ENCODE measurements around the gene SRPK1. TPM values are rescaled to one million over a fixed set of nuclear protein-coding genes. Genes with fewer than 3 reads are reported as not detected.
A peak's percentile ranks its signal among the peaks of the same experiment; 100 is the strongest.

Gene SRPK1
- total and polyA plus RNA-seq, 2 of the 13 experiments (the other 11 are each of a cell fraction or from before 2014, with no cell fraction given), result 56.4 to 142 TPM

GRCh38 chr6:35804996-35805736, 115.7 kb downstream of the SRPK1 start, which contains the start of gene LHFPL5 (continued):
- peak; percentile 98 for TF ChIP-seq ZFP82 (CRISPR knock-in tag; IDR thresholded peaks at IDR 0.05; ENCODE audit: borderline replicate concordance)
- peak; percentile 92 for TF ChIP-seq ZNF33A (CRISPR knock-in tag; IDR thresholded peaks at IDR 0.05; ENCODE audit: borderline replicate concordance)
- TF ChIP-seq AFF4 (CRISPR knock-in tag; IDR thresholded peaks at IDR 0.05), result 0 out of 2 replicates have a peak, but pooled peaks have one; percentile 82
- TF ChIP-seq TIGD3 (CRISPR knock-in tag; IDR thresholded peaks at IDR 0.05; ENCODE audit: borderline replicate concordance), result peak; percentile 98
- peak; percentile 99 for TF ChIP-seq KLF11 (CRISPR knock-in tag; IDR thresholded peaks at IDR 0.05)
- TF ChIP-seq PCBP2 (optimal IDR thresholded peaks at IDR 0.05; ENCODE audit: low read depth, low read length, poor library complexity, severe bottlenecking), result no peak
- no peak for TF ChIP-seq GPBP1L1 (CRISPR knock-in tag; IDR thresholded peaks at IDR 0.05)
- TF ChIP-seq UBTF (CRISPR knock-in tag; IDR thresholded peaks at IDR 0.05), result peak; percentile 58
- peak; percentile 28; the same call in 1 of the 2 replicates for TF ChIP-seq SP2 (CRISPR knock-in tag; IDR thresholded peaks at IDR 0.05)
- no peak for TF ChIP-seq HNRNPL (IDR thresholded peaks at IDR 0.05; ENCODE audit: low read depth, low read length)
- peak; percentile 32; the same call in 1 of the 2 replicates for TF ChIP-seq ZNF629 (CRISPR knock-in tag; conservative IDR thresholded peaks at IDR 0.05)
- peak; percentile 100 for TF ChIP-seq ZNF580 (CRISPR knock-in tag; IDR thresholded peaks at IDR 0.05; ENCODE audit: borderline replicate concordance, low read depth)
- TF ChIP-seq SMAD1 (CRISPR knock-in tag; IDR thresholded peaks at IDR 0.05; ENCODE audit: borderline replicate concordance, low read depth), result peak; percentile 86; the same call in 1 of the 2 replicates
- TF ChIP-seq ZNF501 (CRISPR knock-in tag; IDR thresholded peaks at IDR 0.05), result peak; percentile 99
- TF ChIP-seq DRAP1 (CRISPR knock-in tag; IDR thresholded peaks at IDR 0.05), result peak; percentile 82
- peak; percentile 98 for TF ChIP-seq MEIS2 (CRISPR knock-in tag; IDR thresholded peaks at IDR 0.05)
- peak; percentile 98 for TF ChIP-seq HOXD1 (CRISPR knock-in tag; IDR thresholded peaks at IDR 0.05)
- no peak for TF ChIP-seq ASH2L (IDR thresholded peaks at IDR 0.05; ENCODE audit: insufficient read length, low read depth, low read length)
- TF ChIP-seq POLR2G (IDR thresholded peaks at IDR 0.05; ENCODE audit: low read depth, low read length), result no peak

Data from HepG2 (cell line).